CD4-positive, alpha-beta T cell treated with Interleukin-15 for 4 hours (primary cell): ENCODE measurements around the gene ABCC8.

Source experiments
- DNase-seq: peaks from one replicate; pipeline ENCODE4 v3.0.0-alpha.2; 2020; ENCODE audit warnings: low spot score

Gene ABCC8

GRCh38 chr11:17476317-17477083, at the start of gene ABCC8:
Gene ABCC8, minus strand, starts transcription at chr11:17476845. Its CDS starts 69 bp downstream, at chr11:17476776.
- DNase-seq = no peak

GRCh38 chr11:17526326-17526725, 49.7 kb upstream of the ABCC8 start:
- DNase-seq = no peak

GRCh38 chr11:17525570-17525969, 48.9 kb upstream of the ABCC8 start:
- DNase-seq = no peak

GRCh38 chr11:17524221-17524620, 47.6 kb upstream of the ABCC8 start:
- no peak for DNase-seq

GRCh38 chr11:17522655-17523054, 46.0 kb upstream of the ABCC8 start:
- no peak for DNase-seq

DNA sequence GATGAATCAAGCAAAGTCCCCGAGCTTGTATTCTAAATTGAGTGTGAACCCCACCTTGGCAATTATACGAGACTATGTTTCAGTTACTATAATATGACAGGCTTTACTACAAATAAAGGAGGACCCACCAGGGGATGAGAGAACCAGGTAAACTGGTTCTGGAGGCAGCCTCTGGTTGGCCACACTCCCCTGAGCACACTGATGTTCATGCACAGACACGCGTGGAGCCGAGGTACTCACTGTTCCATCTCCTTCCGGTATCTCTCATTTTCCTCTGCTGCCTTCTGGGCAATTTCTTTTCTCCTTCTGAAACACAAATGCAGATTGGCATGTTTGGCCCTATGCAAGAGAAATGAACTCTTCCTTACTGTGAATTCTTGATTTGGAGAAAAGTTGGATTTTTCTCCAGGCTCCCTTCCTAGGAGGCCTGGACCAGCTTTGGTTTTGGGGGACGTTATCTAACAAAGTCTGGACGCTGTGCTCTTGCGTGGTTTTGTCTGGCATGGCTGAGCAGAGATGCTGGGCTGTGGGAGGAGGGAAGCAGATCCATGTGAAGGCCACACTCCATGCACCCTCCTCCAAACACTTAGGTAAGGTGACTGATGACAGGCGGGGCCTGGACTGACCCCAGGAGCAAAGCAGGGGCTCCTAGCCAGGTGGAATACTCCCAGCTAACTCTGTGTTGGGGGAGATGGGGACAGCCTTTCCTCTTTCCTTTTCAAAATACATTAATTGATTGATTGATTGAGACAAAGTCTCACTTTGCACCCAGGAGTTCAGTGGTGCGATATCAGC, 44.7 kb upstream of the ABCC8 start:
- DNase-seq = no peak

DNA sequence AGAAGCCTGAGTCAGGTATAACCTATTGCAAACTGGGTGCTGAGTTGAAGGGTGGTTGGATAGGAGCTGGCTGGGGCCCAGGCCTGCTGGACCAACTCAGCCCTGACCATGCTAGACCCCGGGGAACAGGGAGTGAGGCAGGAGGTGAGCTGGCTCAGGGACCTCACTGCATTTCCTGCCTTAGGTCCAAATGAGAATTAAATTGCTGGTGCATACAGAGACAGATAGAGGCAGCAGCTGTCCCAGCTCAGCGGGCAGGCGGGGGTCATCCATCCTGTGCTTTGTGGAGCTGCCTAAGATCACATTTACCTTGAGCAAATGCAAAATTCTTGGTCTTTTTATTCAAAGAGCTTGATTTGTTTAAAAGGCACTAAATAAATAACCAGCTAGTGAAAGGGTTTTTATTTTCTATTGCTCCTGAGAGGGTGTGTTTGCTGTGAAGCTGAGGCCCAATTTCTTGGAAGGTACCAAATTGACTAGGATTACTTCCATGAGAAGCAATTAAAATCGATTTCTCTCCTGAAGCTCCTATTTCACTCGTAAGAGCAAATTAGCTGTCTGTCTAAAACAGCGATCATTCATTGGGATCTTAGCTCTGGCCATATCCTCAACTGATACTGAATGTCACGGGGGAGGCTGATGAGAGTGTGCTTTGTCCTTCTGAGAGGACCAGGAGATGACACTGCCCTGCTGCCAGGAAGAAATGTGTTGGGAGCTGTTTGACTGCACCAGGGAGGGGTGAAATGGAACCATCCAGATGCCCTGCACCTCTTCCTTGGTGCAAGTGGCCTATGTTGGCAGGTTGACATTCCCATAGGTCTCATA, 42.6 kb upstream of the ABCC8 start:
- DNase-seq = no peak

- no peak for DNase-seq
Measured at GRCh38 chr11:17518366-17518765, 41.7 kb upstream of the ABCC8 start.

- no peak for DNase-seq
Measured at GRCh38 chr11:17517186-17517585, 40.5 kb upstream of the ABCC8 start.

- no peak for DNase-seq
Measured at GRCh38 chr11:17516551-17517150, 40.0 kb upstream of the ABCC8 start.

GRCh38 chr11:17515443-17516176, 39.0 kb upstream of the ABCC8 start:
- no peak for DNase-seq

DNA sequence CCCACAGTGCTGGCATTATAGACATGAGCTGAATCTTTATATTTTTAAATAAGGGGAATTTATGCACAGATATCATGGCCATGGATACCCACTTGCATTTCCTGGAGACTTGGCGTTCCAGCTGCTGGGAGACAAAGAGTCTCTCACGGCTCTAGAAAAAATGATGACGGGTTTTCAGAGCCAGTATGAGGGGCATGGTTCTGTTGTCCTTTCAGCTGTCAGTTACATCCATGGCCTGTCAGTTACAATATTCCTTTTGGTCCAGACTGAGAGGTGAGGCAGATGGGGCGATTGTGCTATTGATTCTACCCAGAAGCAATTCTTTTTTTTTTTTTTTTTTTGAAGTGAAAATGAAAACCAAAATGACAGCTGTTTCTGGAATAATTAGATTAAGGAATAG, 37.8 kb upstream of the ABCC8 start:
- no peak for DNase-seq

DNA sequence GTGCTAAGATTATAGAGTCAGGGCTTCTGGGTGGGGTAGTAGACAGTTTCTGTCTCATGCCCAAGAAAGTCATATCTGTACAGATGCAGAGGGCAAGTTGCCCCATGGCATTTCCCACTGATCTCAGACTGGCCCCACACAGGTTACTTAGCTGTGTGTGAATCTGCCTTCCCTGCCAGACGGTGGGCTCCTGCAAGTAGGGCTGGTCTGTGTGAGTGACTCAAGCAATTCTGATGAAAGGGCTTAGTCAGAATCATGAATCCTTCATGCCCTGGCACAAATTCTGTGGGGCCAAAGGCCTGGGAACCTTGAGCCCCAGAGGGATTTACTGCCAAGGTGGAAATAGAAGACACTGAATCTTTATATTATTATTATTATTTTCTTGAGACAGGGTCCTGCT, 37.2 kb upstream of the ABCC8 start:
- no peak for DNase-seq

DNA sequence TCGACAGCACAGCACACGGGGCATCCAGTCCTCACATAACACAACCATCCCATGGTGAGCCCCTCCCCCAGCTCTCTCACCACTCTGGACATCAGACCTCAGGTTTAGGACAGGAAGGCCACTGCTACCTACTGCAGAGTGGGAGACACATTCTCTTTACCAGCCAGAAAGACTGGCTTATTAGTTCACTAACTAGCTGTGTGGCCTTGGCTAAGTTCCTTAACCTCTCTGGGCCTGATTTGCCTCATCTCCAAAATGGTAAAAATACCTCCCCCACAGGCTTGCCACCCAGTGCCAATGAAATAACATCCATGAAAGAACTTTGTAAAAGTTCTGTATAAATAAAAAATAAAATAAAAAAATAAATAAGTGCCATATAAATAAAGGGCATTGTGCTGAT, 35.5 kb upstream of the ABCC8 start:
- DNase-seq = no peak

DNA sequence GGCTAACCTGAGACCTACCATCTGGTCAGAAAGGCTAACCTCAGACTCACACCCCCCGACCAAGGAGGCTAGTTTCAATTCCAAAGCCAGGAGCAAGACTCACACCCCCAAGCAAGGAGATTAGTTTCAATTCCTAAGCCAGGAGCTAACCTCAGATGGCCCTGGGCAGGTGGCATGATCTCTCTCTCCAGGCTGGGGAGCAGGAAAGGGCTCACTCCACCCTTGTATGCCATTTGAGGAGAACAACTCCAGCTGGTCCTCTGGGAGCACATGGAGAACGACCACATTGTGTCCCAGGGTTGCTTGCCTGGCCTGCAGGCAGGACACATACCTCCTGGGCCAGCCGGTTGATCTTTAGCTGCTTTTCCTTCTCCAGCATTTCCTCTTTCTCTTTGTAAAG, 34.9 kb upstream of the ABCC8 start:
- no peak for DNase-seq

GRCh38 chr11:17510507-17511206, 34.0 kb upstream of the ABCC8 start:
- DNase-seq = no peak

- no peak for DNase-seq
Measured at GRCh38 chr11:17508791-17509190, 32.1 kb upstream of the ABCC8 start.

DNA sequence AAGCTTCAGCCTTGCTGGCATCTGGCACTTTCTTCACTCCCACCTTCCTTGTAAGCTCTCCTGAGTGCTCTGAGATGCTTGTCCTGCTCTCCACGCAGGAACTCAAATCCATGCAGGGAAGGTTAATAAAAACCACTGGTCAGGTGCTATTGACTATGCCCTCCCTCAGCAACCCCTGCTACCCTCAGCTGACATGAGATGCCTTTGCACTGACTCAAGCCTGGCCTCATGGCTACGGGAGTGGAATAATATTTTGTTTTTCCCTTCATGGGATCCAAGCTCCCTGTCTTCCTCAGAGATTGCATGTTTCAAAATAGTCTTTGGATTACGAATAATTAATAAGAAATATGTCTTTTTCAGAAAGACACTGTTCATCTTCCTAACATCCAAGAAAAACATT, 31.7 kb upstream of the ABCC8 start:
- DNase-seq = no peak

GRCh38 chr11:17507773-17508172, 31.1 kb upstream of the ABCC8 start:
- DNase-seq = no peak

- DNase-seq = no peak
Measured at GRCh38 chr11:17506942-17507341, 30.3 kb upstream of the ABCC8 start.

DNA sequence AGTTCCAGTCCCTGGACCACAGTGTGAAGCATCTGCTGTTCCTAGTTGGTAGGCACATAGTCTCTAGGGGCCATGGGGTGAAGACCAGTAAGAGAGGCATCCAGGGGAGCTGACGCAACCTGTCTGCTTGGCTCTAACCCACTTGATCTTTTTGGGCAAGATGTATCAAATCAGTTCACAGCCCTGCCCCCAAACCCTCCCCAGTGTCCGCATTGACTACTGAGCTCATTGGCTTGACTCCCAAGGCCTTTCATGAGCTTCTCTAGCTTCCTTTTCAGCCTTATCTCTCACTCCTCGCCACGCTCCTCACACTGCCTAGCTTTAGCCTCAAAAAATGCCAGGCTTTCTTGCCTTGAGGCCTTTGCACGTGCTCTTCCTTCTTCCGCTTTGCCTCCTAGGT, 29.7 kb upstream of the ABCC8 start:
- DNase-seq = no peak
